ENCODE data around the gene PYGO2.

The PYGO2 gene

GRCh38 chr1:155008015-155008941 lies 46.7 kb upstream of the PYGO2 start:
- DNase-seq, result no peak
- Histone ChIP-seq H3K4me3 (ENCODE audit: low read depth, low read length) (no peak overlapping the region), H3K9me3 (no peaks in the 10 kb centered on the region), H3K4me1 (peaks cover 28% of the 10 kb centered on the region), H3K36me3 (no peaks in the 10 kb centered on the region), H3K27me3 (no peaks in the 10 kb centered on the region)
- TF ChIP-seq, protein P1, sequence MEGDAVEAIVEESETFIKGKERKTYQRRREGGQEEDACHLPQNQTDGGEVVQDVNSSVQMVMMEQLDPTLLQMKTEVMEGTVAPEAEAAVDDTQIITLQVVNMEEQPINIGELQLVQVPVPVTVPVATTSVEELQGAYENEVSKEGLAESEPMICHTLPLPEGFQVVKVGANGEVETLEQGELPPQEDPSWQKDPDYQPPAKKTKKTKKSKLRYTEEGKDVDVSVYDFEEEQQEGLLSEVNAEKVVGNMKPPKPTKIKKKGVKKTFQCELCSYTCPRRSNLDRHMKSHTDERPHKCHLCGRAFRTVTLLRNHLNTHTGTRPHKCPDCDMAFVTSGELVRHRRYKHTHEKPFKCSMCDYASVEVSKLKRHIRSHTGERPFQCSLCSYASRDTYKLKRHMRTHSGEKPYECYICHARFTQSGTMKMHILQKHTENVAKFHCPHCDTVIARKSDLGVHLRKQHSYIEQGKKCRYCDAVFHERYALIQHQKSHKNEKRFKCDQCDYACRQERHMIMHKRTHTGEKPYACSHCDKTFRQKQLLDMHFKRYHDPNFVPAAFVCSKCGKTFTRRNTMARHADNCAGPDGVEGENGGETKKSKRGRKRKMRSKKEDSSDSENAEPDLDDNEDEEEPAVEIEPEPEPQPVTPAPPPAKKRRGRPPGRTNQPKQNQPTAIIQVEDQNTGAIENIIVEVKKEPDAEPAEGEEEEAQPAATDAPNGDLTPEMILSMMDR (IDR thresholded peaks at IDR 0.05; ENCODE audit: low read depth, low read length), result no peak

DNA sequence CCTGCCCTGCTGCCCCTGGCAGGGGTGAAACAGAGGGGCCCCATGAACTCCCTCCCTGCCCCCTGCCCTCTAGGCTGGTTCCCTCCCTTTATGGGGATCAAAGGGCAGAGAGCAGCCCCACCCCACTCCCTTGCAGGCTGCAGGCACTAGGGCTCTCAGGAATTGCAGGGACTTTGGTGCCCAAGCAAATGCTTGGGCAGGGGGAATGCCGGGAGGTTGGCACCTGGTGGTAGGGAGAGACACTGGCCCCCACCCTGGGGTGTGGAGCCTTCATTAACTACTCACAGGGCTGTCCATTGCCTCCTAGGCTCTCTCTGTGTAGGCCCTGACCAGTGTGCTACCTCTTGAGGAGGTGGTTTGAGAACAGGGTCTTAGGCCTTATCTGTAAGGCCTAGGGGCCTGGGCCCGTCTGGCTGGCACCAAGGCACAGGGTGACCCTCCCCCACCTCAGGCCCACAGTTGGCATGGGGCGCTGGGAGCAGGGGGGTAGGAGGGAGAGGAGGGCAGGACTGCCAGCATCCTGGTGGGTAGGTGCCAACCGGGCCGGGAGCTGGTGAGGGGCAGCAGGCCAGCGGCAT lies 45.8 kb upstream of the PYGO2 start:
- H3K4me1 ChIP-seq, result peaks cover 20% of the 10 kb centered on the region
- H3K4me3 ChIP-seq (ENCODE audit: low read depth, low read length), result no peak overlapping the region
- H3K36me3 ChIP-seq, result no peaks in the 10 kb centered on the region
- H3K9me3 ChIP-seq, result no peaks in the 10 kb centered on the region
- H3K27me3 ChIP-seq, result no peaks in the 10 kb centered on the region
- no peak for DNase-seq
- TF ChIP-seq, protein P1 (IDR thresholded peaks at IDR 0.05; ENCODE audit: low read depth, low read length), result no peak

DNA sequence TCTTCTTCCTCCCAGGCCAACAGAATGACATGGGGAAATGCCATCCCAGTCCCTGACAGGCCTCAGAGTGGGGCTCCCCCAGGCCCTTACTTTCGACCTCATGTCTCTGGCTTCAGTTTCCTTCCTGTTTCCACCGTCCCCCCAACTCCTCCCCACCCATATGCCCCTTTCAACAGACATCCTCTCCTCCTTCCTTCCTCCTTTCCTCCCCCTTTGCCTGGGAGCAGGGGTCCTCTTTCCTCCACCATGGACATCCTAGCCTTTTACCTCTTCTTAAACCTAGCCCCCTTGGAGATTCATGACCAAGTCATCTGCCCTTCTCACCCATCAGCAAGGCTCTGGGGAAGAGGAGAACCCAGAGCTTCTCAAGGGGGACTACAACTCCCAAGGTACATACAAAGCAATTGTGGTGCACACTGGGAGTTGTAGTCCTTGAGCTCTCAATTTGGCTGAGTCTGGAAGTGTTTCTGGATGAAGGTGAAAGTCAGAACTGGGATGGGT lies 45.1 kb upstream of the PYGO2 start:
- TF ChIP-seq, protein P1 (IDR thresholded peaks at IDR 0.05; ENCODE audit: low read depth, low read length), result no peak
- H3K9me3 ChIP-seq, result no peaks in the 10 kb centered on the region
- DNase-seq, result no peak
- no peaks in the 10 kb centered on the region for H3K36me3 ChIP-seq
- H3K27me3 ChIP-seq, result no peaks in the 10 kb centered on the region
- H3K4me1 ChIP-seq, result peaks cover 15% of the 10 kb centered on the region
- no peak overlapping the region for H3K4me3 ChIP-seq (ENCODE audit: low read depth, low read length)

DNA sequence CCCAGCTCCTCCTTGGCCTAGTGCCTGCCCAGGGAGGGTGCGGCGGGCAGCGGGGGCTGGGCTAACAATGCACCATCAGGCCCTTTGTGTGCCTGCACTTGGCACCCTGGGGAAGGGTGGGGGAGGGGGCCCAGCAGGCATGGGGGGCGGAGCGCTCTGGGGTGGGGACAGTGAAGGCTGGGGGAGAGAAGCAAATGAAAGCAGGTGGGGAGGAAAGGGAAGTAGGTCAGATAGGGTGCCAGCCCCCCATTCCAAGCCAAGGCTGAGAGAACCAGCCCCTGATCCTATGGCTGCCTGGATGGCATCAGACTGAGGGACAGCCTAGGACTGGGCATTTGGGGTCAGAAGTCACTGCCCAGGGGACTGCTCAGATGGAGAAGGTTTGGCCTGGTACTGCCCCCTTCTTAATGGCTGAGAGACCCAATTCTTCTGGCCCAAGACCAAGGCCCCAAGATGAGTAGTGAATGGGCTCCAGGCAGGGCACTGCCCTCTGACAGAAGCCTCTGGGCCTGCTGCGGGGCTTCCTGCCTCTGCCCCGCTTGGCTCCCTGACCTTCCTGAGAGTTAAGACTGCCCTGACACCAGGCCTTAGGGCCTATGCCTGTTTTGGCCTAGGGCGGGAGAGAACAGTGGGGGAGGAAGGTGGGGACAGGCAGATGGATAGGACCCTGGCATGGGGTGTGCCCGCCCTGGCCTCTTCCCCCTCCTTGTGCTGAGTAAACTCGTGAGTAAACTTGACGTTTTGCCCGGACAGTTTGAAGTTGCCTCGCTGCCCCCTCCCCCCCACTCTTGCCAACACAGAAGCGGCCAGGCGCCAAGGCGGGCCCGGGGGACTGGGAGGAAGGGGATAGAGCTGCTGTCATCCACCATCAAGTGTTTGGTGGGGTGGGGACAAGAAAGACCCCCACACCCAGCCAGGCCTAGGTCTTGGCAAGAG lies 43.8 kb upstream of the PYGO2 start:
- no peaks in the 10 kb centered on the region for H3K9me3 ChIP-seq
- H3K27me3 ChIP-seq, result no peaks in the 10 kb centered on the region
- no peak for DNase-seq
- TF ChIP-seq, protein P1 (IDR thresholded peaks at IDR 0.05; ENCODE audit: low read depth, low read length), result no peak
- H3K4me1 ChIP-seq, result peaks cover 7% of the 10 kb centered on the region; the same call in 1 of the 2 replicates
- H3K4me3 ChIP-seq (ENCODE audit: low read depth, low read length), result no peak overlapping the region
- H3K36me3 ChIP-seq, result no peaks in the 10 kb centered on the region

DNA sequence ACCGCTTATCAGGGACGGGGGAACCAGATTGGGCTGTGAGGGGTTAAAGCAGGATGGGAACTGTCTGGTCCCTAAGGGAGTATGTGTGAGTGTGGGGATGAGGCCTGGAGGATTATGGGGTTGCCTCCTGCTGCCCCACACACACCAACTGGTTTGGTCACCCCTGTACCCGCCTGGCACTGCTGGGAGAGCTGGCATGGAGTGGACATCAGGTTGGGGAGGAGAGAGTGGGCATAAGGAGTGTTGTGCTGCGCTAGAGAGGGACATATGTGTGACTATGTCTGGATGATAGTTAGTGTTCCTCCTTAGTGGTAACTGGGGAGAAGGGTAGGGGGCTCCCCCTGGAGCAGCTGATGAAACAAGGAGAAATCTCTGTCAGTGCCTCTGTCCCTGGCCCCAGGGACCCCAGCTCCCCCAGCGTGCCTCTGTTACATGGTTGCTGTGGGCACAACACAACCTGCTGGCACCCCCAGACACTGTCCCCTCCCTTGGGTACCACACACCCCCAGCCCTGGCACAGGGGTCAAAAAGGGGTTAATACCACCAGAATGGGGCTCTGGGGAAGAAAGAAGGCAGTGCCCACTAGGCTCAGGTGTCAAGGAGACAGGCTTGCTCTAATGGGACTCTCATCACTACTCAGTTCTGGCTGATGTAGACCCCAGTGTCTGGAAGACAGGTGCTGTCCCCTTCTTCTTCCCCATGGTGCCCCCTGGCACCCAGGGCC lies 42.9 kb upstream of the PYGO2 start:
- H3K9me3 ChIP-seq, result no peaks in the 10 kb centered on the region
- H3K27me3 ChIP-seq, result no peaks in the 10 kb centered on the region
- H3K4me1 ChIP-seq, result peaks cover 7% of the 10 kb centered on the region; the same call in 1 of the 2 replicates
- H3K4me3 ChIP-seq (ENCODE audit: low read depth, low read length), result peak overlapping the region; percentile 91
- TF ChIP-seq, protein P1 (IDR thresholded peaks at IDR 0.05; ENCODE audit: low read depth, low read length), result no peak
- H3K36me3 ChIP-seq, result no peaks in the 10 kb centered on the region
- no peak for DNase-seq
